Epithelial cell of esophagus (primary cell): ENCODE measurements around the gene TMEM120A.
A peak's percentile ranks its signal among the peaks of the same experiment; 100 is the strongest.
"Not testable (repeated sequence)": the region's sequence is repeated elsewhere in the genome, so short reads cannot be mapped to it uniquely, and the experiment has no call there.

Source experiments
- DNase-seq: peaks from one replicate; pipeline ENCODE4 v3.0.0; 2010; ENCODE audit warnings: low read depth
- H3K4me3 ChIP-seq: 2 replicates; pipeline ENCODE4 v1.5.1; 2011; ENCODE audit warnings: mild to moderate bottlenecking, low read length, control low read depth
- CTCF ChIP-seq: IDR thresholded peaks from 2 replicates; pipeline ENCODE4 v1.5.1; 2011; ENCODE audit warnings: low read depth, mild to moderate bottlenecking, low read length, control low read depth, inconsistent platforms; ENCODE audit not compliant: insufficient read depth; ENCODE audit errors: missing control alignments

TMEM120A gene

GRCh38 chr7:76022026-76022780, 27.8 kb upstream of the TMEM120A start:
- DNase-seq, result no peak
- no peak overlapping the region for H3K4me3 ChIP-seq
- no peak for TF ChIP-seq CTCF

GRCh38 chr7:76020031-76020714, 25.8 kb upstream of the TMEM120A start:
- peak; percentile 71 for DNase-seq
- H3K4me3 ChIP-seq, result no peak overlapping the region
- peak; percentile 87 for TF ChIP-seq CTCF

GRCh38 chr7:76018520-76018919, 24.1 kb upstream of the TMEM120A start:
- not testable (repeated sequence) for H3K4me3 ChIP-seq, DNase-seq

- no peak overlapping the region for H3K4me3 ChIP-seq
- no peak for TF ChIP-seq CTCF
- no peak for DNase-seq
Observed at GRCh38 chr7:76016191-76016947, 22.0 kb upstream of the TMEM120A start.

GRCh38 chr7:76011442-76011861, 17.1 kb upstream of the TMEM120A start:
- H3K4me3 ChIP-seq, result no peak overlapping the region
- no peak for TF ChIP-seq CTCF
- no peak for DNase-seq

GRCh38 chr7:76009672-76010600, 15.5 kb upstream of the TMEM120A start:
- no peak for TF ChIP-seq CTCF
- H3K4me3 ChIP-seq, result no peak overlapping the region
- DNase-seq, result no peak
